Kidney tubule cell (primary cell): ENCODE data around the gene KDM7A.
A peak's percentile ranks its signal among the peaks of the same experiment; 100 is the strongest.
"Not testable (repeated sequence)": the region's sequence is repeated elsewhere in the genome, so short reads cannot be mapped to it uniquely, and the experiment has no call there.

Source experiments
- DNase-seq: peaks from one replicate; pipeline ENCODE4 v3.0.0-alpha.2; 2018; ENCODE audit warnings: low spot score

The KDM7A gene

DNA sequence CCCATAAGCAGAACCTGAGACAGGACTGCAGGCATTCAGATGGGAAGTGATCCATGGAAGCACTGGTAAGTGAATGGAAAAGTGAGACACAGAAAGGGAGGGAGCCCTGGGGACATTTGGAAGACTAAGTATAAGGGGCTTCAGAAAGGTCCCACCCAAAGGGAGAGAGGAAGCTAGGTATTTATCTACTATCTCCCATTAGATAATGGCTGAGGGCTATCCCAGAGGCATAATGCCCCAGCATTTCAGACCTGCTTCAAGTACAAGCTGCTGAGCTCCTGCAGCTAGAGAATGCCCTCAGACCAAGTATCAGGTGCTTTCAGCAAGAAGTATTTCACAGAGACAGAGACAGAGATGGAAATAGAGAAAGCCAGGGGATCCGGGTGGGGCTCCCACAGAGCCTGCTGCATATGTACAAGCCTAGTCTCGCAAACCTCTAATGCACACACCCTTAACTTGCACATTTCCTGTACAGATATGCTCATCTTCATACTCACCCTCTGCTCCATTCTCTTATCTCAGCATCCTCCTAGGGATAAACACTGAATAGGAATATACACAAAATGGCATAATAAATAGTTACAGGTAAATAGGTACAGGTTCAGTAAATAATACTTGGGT, 20.2 kb downstream of the KDM7A start:
- no peak for DNase-seq

- DNase-seq = no peak
Observed at GRCh38 chr7:140155428-140155827, 21.4 kb downstream of the KDM7A start.

DNA sequence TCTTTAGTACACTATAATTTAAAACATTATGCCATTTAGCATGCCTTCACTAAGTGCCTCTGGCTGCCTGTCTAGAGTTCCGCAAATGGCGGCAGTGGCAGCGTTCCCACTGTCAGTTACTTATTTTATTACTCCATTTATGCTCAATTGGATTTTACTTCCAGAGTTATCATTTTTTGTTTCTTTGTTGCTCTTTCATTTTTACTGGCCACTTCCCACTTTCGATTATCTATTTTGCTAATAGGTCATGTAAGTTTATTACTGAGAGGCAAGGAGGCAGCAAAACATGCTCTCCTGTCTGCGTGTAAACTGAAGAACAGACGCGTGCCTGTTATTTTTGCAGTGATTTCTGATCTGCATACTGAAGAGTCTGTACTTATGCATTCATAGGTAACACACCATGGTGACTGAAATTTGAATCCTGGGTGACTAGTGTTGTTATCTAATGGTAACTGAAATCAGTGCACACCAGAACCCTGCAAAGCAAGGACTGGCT, 23.1 kb downstream of the KDM7A start:
- DNase-seq = no peak

- peak; percentile 52 for DNase-seq
Observed at GRCh38 chr7:140146574-140146973, 30.2 kb downstream of the KDM7A start.

- no peak for DNase-seq
Observed at GRCh38 chr7:140145709-140146108, 31.1 kb downstream of the KDM7A start.

GRCh38 chr7:140144821-140145220, 32.0 kb downstream of the KDM7A start:
- no peak for DNase-seq

DNA sequence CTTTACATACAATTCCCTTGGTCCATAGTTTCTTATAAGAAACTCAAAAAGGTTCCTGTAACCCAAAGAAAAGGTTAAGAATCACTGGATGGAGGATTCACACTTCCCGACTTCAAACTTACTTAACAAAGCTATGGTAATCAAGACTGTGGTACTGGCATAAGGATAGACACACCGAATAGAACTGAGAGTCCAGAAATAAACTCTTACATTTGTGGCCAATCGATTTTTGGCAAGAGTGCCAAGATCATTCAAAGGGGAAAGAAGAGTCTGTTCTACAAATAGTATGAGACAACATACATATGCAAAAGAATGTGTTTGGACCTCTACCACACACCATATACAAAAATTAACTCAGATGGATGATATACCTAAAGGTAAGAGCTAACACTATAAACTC, 32.8 kb downstream of the KDM7A start:
- no peak for DNase-seq

DNA sequence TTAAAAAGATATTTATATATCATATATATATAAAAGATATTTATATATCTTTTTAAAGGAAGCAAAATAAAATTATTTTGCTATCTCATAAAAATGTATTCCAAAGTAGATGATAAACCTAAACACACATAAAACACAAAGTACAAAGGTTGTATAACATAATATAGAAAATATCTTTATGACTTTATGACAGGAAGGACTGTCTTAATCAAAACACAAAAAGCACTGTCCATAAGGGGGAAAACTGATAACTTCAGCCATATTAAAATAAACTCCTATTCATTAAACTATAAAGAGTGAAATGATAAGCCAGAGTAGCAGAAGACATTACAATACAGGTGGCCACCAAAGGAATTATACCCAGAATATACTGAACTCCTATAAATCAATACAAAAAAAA, 34.8 kb downstream of the KDM7A start:
- DNase-seq = no peak

GRCh38 chr7:140141256-140141655, 35.5 kb downstream of the KDM7A start:
- DNase-seq = no peak

DNA sequence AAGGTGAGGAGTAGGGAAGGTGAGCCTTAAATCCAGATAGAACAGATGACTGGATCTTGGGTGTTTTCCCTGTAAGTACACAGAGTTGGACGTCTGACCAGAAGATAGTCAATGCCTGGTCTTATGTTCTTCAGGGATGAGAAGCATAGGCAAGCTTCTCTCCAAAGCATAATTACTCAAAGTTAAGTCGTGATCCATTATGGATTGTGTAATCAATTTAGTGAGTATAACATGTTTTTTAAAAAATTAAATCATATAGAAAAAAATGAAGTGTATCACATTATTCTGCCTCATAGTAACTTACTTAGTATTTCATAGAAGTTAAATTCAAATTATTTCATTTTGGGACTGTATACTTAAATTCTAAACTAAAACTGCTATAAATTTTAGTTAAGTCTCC, 39.7 kb downstream of the KDM7A start:
- no peak for DNase-seq

DNA sequence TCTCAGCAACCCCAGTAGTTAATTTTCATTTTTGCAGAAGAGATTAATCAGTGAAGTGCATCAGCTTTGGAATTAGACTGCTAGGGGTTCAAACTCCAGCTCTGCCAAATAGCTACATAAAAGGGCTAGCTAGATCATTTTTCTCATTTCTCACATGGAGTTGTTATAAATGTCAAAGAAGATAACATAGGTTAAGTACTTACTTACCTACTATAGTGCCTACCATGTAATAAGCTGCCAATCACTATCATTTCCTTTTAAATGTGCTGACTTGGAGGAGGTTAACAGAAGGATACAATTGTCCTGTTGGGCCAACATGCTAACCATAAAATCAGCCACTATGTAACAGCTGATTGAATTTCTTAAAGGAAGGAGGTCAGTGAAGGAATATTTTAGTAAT, 40.7 kb downstream of the KDM7A start:
- no peak for DNase-seq

DNA sequence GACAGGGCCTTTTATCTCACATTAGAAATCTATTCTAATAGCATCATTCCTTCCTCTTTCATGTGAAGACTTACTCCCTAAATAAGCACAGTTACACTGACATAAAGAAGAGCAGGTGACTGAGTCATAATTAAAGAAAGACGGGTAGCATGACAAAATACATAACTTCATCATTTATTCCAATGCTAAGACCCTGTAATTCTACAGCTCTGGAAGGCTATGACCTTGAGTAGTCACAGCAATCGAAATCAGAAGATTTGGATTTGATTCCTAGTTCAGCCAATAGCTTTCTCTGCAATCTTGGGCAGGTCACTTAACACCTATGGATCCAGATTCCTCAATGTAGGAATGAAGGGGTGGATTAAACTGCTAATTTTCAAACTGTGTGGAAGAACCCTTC, 42.7 kb downstream of the KDM7A start:
- DNase-seq = no peak

GRCh38 chr7:140127360-140128127, 49.2 kb downstream of the KDM7A start:
- DNase-seq = no peak

DNA sequence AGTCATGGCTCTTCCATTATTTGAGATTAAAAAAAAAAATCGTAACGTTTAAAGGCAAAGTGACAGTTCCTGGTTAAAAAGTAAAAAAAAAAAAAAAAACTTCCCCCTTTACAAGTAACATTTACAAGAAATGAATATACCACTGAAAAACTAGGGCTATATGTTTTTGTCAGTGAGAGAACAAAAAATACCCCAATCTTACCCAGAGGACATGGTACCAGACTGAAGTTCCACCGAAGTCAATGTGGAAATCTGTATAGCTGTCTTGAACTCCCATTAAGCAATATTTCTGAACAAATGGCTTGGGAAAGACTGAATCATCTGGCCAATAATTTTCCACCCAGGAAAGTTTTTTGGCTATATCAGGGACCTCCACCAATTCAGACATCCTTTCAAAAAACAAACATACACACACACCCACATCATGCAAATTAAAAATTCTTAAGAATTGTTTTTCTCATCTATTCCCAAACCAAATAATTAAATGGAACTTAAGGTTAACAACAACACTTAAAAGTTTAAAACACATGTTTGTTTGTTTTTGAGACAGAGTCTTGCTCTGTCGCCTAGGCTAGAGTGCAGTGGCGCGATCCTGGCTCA, 50.2 kb downstream of the KDM7A start:
- no peak for DNase-seq

DNA sequence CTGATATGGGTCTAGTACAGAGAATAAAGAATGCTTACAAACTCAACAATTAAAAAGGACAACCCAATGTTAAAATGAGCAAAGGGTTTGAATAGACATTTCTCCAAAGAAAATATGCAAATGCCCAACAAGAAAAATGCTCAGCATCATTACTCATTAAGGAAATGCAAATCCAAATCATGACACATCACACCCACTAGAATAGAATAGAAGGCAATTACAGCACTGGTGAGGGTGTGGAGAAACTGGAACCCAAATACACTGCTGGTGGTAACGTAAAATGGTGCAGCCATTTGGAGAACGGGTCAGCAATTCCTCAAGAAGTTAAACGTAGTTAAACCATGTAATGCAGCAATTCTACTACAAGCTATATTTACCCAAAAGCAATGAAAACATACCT, 53.8 kb downstream of the KDM7A start:
- DNase-seq = no peak

DNA sequence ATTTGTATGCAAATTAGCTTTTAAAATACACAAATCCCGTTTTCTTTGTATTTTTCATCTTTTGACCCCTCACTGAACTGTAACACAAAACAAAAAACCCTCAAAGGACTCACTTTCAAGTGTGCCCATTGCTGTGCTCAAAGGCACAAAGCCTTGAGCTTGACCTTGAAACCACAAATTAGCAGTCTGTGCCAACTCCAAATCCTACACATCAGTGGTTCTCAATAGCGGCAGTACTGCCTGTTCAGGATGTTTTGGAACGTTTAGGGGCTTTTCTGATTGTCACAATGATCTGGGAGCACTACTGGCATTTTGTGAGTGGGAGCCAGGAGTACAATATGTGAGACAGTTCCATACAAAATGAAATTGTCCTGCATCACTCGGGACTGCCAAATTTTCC, 55.5 kb downstream of the KDM7A start:
- no peak for DNase-seq

DNA sequence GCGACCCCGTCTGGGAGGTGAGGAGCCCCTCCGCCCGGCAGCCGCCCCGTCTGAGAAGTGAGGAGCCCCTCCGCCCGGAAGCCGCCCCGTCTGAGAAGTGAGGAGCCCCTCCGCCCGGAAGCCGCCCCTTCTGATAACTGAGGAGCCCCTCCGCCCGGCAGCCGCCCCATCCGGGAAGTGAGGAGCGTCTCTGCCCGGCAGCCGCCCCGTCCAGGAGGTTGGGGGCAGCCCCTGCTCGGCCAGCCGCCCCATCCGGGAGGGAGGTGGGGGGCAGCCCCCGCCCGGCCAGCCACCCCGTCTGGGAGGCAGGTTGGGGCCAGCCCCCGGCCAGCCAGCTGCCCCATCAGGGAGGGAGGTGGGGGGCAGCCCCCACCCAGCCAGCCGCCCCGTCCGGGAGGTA, 62.0 kb downstream of the KDM7A start:
- not testable (repeated sequence) for DNase-seq

DNA sequence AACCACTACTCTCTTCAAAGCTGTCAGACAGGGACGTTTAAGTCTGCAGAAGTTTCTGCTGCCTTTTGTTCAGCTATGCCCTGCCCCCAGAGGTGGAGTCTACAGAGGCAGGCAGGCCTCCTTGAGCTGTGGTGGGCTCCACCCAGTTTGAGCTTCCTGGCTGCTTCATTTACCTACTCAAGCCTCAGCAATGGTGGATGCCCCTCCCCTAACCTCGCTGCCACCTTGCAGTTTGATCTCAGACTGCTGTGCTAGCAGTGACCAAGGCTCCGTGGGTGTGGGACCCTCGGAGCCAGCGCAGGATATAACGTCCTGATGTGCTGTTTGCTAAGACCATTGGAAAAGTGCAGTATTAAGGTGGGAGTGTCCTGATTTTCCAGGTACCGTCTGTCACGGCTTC, 68.0 kb downstream of the KDM7A start:
- not testable (repeated sequence) for DNase-seq

- DNase-seq = no peak
Observed at GRCh38 chr7:140096459-140096858, 80.3 kb downstream of the KDM7A start.

DNA sequence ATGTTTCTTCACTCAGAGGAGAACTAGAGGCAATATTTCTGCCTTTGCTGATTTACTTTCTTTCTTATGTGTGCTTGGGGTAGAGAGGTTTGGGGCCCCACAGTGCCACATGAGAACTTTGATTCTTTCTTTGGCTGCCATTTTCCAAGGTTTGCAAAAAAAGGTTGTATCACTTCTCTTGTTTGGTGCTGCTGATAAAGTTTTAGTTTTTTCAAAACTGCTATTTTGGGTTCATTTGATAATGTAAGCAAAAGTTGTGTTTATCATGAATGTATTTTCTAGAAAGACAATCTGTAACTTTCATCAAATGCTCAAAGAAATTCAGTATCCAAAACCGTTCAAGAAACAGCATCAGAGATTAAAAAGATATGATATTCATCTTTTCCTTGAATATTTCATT, 83.4 kb downstream of the KDM7A start:
- DNase-seq = no peak

DNA sequence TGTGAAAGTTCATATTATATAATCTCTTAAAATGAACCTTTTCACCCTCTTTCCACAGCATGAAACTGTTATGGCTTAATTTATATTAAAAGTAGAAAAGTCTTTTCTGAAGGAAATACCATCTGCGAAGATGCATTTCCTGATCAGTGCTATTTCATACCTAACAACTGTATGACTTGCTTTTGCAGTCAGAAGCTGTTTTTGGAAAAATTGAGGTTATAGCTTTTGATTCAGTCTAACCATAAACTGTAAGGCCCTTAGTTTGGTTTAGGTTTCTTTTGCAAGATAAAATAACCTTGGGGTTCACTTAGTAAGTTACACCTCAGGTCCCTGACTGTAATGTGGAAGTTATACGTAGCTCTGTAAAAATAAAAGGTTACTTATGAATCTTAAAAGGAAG, 91.3 kb downstream of the KDM7A start:
- no peak for DNase-seq

DNA sequence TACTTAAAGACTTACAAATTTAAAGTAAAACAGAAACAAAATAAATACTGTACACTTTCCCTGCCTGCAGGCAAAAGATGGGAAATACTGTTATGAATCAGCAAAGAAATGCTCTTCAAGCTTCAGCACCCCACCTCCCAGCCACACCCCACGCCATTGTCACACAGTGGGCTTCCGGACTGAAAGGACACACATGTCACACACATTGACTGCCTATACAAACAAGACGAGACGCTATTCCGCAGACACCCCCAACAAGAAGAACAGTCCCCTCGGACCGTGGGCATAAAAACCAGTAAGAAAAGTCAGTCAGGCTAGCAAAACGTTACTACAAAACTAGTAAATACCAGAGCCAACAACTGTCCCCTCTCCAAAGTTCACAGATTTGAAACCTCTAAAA, 91.8 kb downstream of the KDM7A start:
- DNase-seq = no peak

DNA sequence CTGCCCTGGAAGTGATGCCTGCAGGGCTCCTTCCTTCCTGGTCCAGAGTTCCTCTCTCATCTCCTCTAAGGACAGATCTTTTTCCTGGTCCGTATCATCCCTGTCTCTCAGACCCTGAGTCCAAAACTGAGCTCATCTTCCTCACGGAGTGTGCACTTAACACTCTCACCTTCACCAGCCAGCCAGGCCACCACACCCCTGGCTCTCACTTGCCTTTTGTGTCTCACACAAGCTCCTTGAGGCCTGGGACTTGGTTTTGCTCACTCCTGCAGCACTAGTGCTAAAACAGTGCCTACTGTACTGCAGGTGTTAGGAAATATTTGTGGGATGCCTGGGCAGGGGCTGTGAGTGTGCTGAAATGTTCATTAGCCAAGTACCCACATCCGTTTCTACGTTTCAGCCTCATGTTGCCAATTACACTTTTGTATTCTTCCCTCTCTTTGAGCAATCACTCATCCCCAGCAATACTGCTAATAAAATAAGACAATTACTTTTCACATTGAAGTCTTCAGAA, 92.6 kb downstream of the KDM7A start:
- DNase-seq = no peak
